ENCODE measurements around the gene KCNAB1.

KCNAB1 gene

GRCh38 chr3:156400735-156401134 lies 280.4 kb downstream of the KCNAB1 start:
- in situ Hi-C loops (cut with HindIII; ENCODE audit: low sequenced_read_pairs), result no loop called here
- H3K4me3 ChIP-seq (ENCODE audit: low read depth, low read length), result no peak overlapping the region
- TF ChIP-seq, protein P1, sequence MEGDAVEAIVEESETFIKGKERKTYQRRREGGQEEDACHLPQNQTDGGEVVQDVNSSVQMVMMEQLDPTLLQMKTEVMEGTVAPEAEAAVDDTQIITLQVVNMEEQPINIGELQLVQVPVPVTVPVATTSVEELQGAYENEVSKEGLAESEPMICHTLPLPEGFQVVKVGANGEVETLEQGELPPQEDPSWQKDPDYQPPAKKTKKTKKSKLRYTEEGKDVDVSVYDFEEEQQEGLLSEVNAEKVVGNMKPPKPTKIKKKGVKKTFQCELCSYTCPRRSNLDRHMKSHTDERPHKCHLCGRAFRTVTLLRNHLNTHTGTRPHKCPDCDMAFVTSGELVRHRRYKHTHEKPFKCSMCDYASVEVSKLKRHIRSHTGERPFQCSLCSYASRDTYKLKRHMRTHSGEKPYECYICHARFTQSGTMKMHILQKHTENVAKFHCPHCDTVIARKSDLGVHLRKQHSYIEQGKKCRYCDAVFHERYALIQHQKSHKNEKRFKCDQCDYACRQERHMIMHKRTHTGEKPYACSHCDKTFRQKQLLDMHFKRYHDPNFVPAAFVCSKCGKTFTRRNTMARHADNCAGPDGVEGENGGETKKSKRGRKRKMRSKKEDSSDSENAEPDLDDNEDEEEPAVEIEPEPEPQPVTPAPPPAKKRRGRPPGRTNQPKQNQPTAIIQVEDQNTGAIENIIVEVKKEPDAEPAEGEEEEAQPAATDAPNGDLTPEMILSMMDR (IDR thresholded peaks at IDR 0.05; ENCODE audit: low read depth, low read length), result no peak
- no peak for DNase-seq (ENCODE audit: low read depth, low spot score)

GRCh38 chr3:156404217-156404616 lies 283.8 kb downstream of the KCNAB1 start:
- TF ChIP-seq, protein P1 (IDR thresholded peaks at IDR 0.05; ENCODE audit: low read depth, low read length), result no peak
- in situ Hi-C loops (cut with HindIII; ENCODE audit: low sequenced_read_pairs), result no loop called here
- no peak overlapping the region for H3K4me3 ChIP-seq (ENCODE audit: low read depth, low read length)
- DNase-seq (ENCODE audit: low read depth, low spot score), result no peak

DNA sequence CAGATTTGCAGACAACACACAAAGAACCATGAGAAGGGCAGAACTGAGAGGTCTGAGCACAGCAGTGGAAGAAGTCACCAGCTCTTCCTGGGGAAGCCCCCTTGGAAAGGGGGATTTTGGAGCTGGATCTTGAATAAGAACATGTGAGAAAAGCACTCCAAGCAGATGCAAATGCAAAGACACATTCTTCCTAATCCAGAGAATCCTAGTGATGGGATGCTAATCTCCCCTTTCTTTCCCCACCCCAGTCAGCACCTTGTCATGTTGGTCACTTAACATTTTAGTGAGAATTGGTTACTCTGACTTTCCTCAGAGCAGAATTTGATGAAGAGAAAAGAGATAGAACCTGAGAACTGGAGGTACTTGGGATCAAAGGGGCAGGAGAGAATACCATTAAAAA lies 286.0 kb downstream of the KCNAB1 start:
- H3K4me3 ChIP-seq (ENCODE audit: low read depth, low read length), result no peak overlapping the region
- DNase-seq (ENCODE audit: low read depth, low spot score), result no peak
- TF ChIP-seq, protein P1 (IDR thresholded peaks at IDR 0.05; ENCODE audit: low read depth, low read length), result no peak
- in situ Hi-C loops (cut with HindIII; ENCODE audit: low sequenced_read_pairs), result no loop called here

GRCh38 chr3:156407617-156408225 lies 287.3 kb downstream of the KCNAB1 start:
- TF ChIP-seq, protein P1 (IDR thresholded peaks at IDR 0.05; ENCODE audit: low read depth, low read length), result no peak
- H3K4me3 ChIP-seq (ENCODE audit: low read depth, low read length), result no peak overlapping the region
- in situ Hi-C loops (cut with HindIII; ENCODE audit: low sequenced_read_pairs), result no loop called here
- DNase-seq (ENCODE audit: low read depth, low spot score), result no peak

GRCh38 chr3:156409694-156410093 lies 289.3 kb downstream of the KCNAB1 start:
- in situ Hi-C loops (cut with HindIII; ENCODE audit: low sequenced_read_pairs), result no loop called here
- TF ChIP-seq, protein P1 (IDR thresholded peaks at IDR 0.05; ENCODE audit: low read depth, low read length), result no peak
- no peak overlapping the region for H3K4me3 ChIP-seq (ENCODE audit: low read depth, low read length)
- DNase-seq (ENCODE audit: low read depth, low spot score), result peak; percentile 16

DNA sequence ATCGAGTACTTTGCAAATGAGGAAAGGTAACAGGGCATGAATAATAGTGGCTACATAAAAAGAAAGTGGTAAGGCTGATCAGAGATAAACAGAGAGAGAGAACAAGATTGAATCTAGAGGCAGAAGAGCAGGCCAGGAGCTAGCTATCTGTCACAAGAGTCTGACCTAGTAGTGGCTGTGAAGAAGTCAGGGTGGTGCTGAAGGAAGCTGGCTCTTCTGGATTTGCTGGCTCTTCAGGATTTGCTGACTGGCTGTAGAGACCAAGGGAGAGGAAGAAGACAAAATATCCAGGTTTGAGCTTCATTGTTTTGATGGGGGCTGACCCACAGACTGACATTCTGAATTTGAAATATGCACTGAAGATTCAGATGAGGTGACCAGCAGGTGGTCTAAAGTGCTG lies 292.2 kb downstream of the KCNAB1 start:
- in situ Hi-C loops (cut with HindIII; ENCODE audit: low sequenced_read_pairs), result no loop called here
- TF ChIP-seq, protein P1 (IDR thresholded peaks at IDR 0.05; ENCODE audit: low read depth, low read length), result no peak
- H3K4me3 ChIP-seq (ENCODE audit: low read depth, low read length), result no peak overlapping the region
- DNase-seq (ENCODE audit: low read depth, low spot score), result no peak
